ENCODE measurements around the gene CCL22. TPM values are rescaled to one million over a fixed set of nuclear protein-coding genes. Genes with fewer than 3 reads are reported as not detected.
A peak's percentile ranks its signal among the peaks of the same experiment; 100 is the strongest.

CCL22 gene
- total and polyA plus RNA-seq, 7 donors = 2.9 TPM; not detected in 6

GRCh38 chr16:57315416-57315815 lies 43.2 kb upstream of the CCL22 start:
- intact Hi-C loops (cut with DNase I) = no loop called here

GRCh38 chr16:57316390-57317017 lies 42.1 kb upstream of the CCL22 start:
- Histone ChIP-seq H3K9me3 (no peaks in the 10 kb centered on the region), H3K36me3 (no peaks in the 10 kb centered on the region), H3K27me3 (no peaks in the 10 kb centered on the region), H3K4me1 (peaks cover 0 to 13% (median 6%) of the 10 kb centered on the region in 4 donors), H3K4me3 (no peak overlapping the region), H3K27ac (peak overlapping the region; percentile 34 to 78 (median 56))
- WGBS, 2 donors = 87 to 88% methylated on average over 3 of the region's 3 CpGs
- DNase-seq = peak; percentile 85
- peak in 1 of 4 donors; percentile 33 for TF ChIP-seq EP300 (IDR thresholded peaks at IDR 0.05)
- TF ChIP-seq POLR2A (IDR thresholded peaks at IDR 0.05) = no peak
- peak; percentile 31 to 69 (median 56) for TF ChIP-seq POLR2AphosphoS5 (IDR thresholded peaks at IDR 0.05)
- intact Hi-C loops (cut with DNase I) = no loop called here

More at GRCh38 chr16:57315416-57315815, 43.2 kb upstream of the CCL22 start:
- 57 to 59% methylated on average over 7 of the region's 7 CpGs for WGBS, 2 donors
- TF ChIP-seq EP300 (IDR thresholded peaks at IDR 0.05) (no peak), POLR2A (IDR thresholded peaks at IDR 0.05) (no peak), POLR2AphosphoS5 (IDR thresholded peaks at IDR 0.05) (no peak)
- TF ChIP-seq, protein P1, sequence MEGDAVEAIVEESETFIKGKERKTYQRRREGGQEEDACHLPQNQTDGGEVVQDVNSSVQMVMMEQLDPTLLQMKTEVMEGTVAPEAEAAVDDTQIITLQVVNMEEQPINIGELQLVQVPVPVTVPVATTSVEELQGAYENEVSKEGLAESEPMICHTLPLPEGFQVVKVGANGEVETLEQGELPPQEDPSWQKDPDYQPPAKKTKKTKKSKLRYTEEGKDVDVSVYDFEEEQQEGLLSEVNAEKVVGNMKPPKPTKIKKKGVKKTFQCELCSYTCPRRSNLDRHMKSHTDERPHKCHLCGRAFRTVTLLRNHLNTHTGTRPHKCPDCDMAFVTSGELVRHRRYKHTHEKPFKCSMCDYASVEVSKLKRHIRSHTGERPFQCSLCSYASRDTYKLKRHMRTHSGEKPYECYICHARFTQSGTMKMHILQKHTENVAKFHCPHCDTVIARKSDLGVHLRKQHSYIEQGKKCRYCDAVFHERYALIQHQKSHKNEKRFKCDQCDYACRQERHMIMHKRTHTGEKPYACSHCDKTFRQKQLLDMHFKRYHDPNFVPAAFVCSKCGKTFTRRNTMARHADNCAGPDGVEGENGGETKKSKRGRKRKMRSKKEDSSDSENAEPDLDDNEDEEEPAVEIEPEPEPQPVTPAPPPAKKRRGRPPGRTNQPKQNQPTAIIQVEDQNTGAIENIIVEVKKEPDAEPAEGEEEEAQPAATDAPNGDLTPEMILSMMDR (IDR thresholded peaks at IDR 0.05) = no peak
- Histone ChIP-seq H3K27ac (no peak overlapping the region), H3K36me3 (no peaks in the 10 kb centered on the region), H3K27me3 (no peaks in the 10 kb centered on the region), H3K4me1 (peaks cover 0 to 13% (median 6%) of the 10 kb centered on the region in 4 donors), H3K4me3 (no peak overlapping the region), H3K9me3 (no peaks in the 10 kb centered on the region)
- peak; percentile 45 for DNase-seq

- Histone ChIP-seq H3K36me3 (no peaks in the 10 kb centered on the region), H3K27ac (peak overlapping the region in 1 of 4 donors; percentile 21), H3K4me1 (peaks cover 0 to 13% (median 6%) of the 10 kb centered on the region in 4 donors), H3K27me3 (no peaks in the 10 kb centered on the region), H3K9me3 (no peaks in the 10 kb centered on the region), H3K4me3 (no peak overlapping the region)
- intact Hi-C loops (cut with DNase I) = no loop called here
- peak; percentile 35 for DNase-seq
- WGBS, 2 donors = 84 to 87% methylated on average over 13 of the region's 13 CpGs
- TF ChIP-seq POLR2A (IDR thresholded peaks at IDR 0.05) = no peak
- no peak for TF ChIP-seq EP300 (IDR thresholded peaks at IDR 0.05)
- TF ChIP-seq, protein P1 (IDR thresholded peaks at IDR 0.05) = no peak
- TF ChIP-seq POLR2AphosphoS5 (IDR thresholded peaks at IDR 0.05) = no peak
These were observed 40.2 kb upstream of the CCL22 start for GRCh38 chr16:57318240-57318970.

- H3K9me3 ChIP-seq = no peaks in the 10 kb centered on the region
- H3K4me3 ChIP-seq = no peak overlapping the region
- peaks cover 0 to 12% (median 4%) of the 10 kb centered on the region in 4 donors for H3K4me1 ChIP-seq
- TF ChIP-seq, protein P1 (IDR thresholded peaks at IDR 0.05) = no peak
- TF ChIP-seq POLR2A (IDR thresholded peaks at IDR 0.05) (no peak), POLR2AphosphoS5 (IDR thresholded peaks at IDR 0.05) (no peak), EP300 (IDR thresholded peaks at IDR 0.05) (no peak)
- no peaks in the 10 kb centered on the region for H3K27me3 ChIP-seq
- no peaks in the 10 kb centered on the region for H3K36me3 ChIP-seq
- no peak for DNase-seq
- H3K27ac ChIP-seq = no peak overlapping the region
- 74 to 84% methylated on average over 2 of the region's 2 CpGs for WGBS, 2 donors
- intact Hi-C loops (cut with DNase I) = no loop called here
These were observed 38.9 kb upstream of the CCL22 start for GRCh38 chr16:57319646-57320045.

DNA sequence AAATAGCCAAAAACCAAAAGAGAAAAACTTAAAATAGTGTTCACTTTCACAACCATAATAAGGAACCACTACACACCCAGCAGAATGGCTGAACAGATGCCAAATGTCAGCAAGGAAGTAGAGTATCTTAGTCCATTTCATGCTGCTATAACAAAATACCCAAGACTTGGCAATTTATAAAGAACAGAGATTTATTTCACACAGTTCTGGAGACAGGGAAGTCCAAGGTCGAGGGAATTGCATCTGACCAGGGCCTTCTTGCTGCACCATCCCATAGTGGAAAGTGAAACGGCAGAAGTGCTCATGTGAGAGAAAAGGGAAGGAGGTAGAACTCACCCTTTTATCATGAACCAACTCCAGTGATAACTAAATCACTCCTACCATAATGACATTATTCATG lies 33.8 kb upstream of the CCL22 start:
- Histone ChIP-seq H3K9me3 (no peaks in the 10 kb centered on the region), H3K27ac (no peak overlapping the region), H3K27me3 (no peaks in the 10 kb centered on the region), H3K4me3 (no peak overlapping the region), H3K4me1 (no peaks in the 10 kb centered on the region), H3K36me3 (no peaks in the 10 kb centered on the region)
- no peak for TF ChIP-seq POLR2A (IDR thresholded peaks at IDR 0.05)
- no peak for TF ChIP-seq POLR2AphosphoS5 (IDR thresholded peaks at IDR 0.05)
- TF ChIP-seq, protein P1 (IDR thresholded peaks at IDR 0.05) = no peak
- no peak for TF ChIP-seq EP300 (IDR thresholded peaks at IDR 0.05)
- intact Hi-C loops (cut with DNase I) = no loop called here
- no peak for DNase-seq
- whole genome bisulfite sequencing, 2 donors = 57 to 58% methylated on average over 2 of the region's 2 CpGs
